OCI-LY1 (cell line): ENCODE data around the gene CHN1.

Experiments
- H2AFZ ChIP-seq: fragments of 200-600 bp; sonication (generic), shearing (Covaris generic); 2 replicates; pipeline ENCODE4 v1.6.0; 2014; ENCODE audit warnings: antibody characterized with exemption, mild to moderate bottlenecking, low read length
- H3F3A ChIP-seq: fragments of 200-600 bp; sonication (generic), shearing (Covaris generic); 2 replicates; pipeline ENCODE4 v1.6.0; 2014; ENCODE audit warnings: mild to moderate bottlenecking, antibody characterized with exemption, low read length, moderate library complexity; ENCODE audit not compliant: insufficient read depth
- H3K27ac ChIP-seq: fragments of 200-600 bp; sonication (generic); 2 replicates; pipeline ENCODE4 v1.5.1; 2014; ENCODE audit warnings: low read length, mixed run types, mild to moderate bottlenecking, low read depth; ENCODE audit not compliant: poor library complexity, severe bottlenecking
- H3K27me3 ChIP-seq: fragments of 200-600 bp; sonication (generic); 2 replicates; pipeline ENCODE4 v1.6.0; 2014; ENCODE audit warnings: antibody characterized with exemption, mild to moderate bottlenecking, low read length, moderate library complexity; ENCODE audit not compliant: insufficient read depth
- H3K36me3 ChIP-seq: fragments of 200-600 bp; sonication (generic); 2 replicates; pipeline ENCODE4 v1.6.1; 2014; ENCODE audit warnings: mild to moderate bottlenecking, antibody characterized with exemption, low read length, moderate library complexity, mixed read lengths; ENCODE audit not compliant: insufficient read depth
- H3K4me1 ChIP-seq: fragments of 200-600 bp; sonication (generic); 2 replicates; pipeline ENCODE4 v1.5.1; 2014; ENCODE audit warnings: mild to moderate bottlenecking, low read length, moderate library complexity; ENCODE audit not compliant: insufficient read depth, severe bottlenecking
- H3K4me2 ChIP-seq: fragments of 200-600 bp; sonication (generic), shearing (Covaris generic); 2 replicates; pipeline ENCODE4 v1.6.1; 2014; ENCODE audit warnings: low read length
- H3K4me3 ChIP-seq: fragments of 200-600 bp; sonication (generic); 2 replicates; pipeline ENCODE4 v1.5.1; 2014; ENCODE audit warnings: low read length, low read depth, mild to moderate bottlenecking, mixed read lengths; ENCODE audit not compliant: poor library complexity, severe bottlenecking
- H3K79me2 ChIP-seq: fragments of 200-600 bp; shearing (Covaris generic); 2 replicates; pipeline ENCODE4 v1.6.1; 2016; ENCODE audit warnings: mixed run types, low read length, mixed read lengths; ENCODE audit not compliant: insufficient read depth
- H3K9ac ChIP-seq: fragments of 200-600 bp; sonication (generic), shearing (Covaris generic); 2 replicates; pipeline ENCODE4 v1.6.1; 2014; ENCODE audit warnings: mild to moderate bottlenecking, low read length, mixed read lengths
- H3K9me2 ChIP-seq: fragments of 200-600 bp; sonication (generic), shearing (Covaris generic); 2 replicates; pipeline ENCODE4 v1.6.1; 2014; ENCODE audit warnings: low read depth, mild to moderate bottlenecking, low read length, mixed read lengths
- H3K9me3 ChIP-seq: fragments of 200-600 bp; shearing (Covaris generic); 2 replicates; pipeline ENCODE4 v1.6.1; 2014; ENCODE audit warnings: low read length, mixed read lengths
- H4K20me1 ChIP-seq: fragments of 200-600 bp; sonication (generic), shearing (Covaris generic); 2 replicates; pipeline ENCODE4 v1.6.0; 2016; ENCODE audit warnings: mild to moderate bottlenecking, low read length; ENCODE audit not compliant: insufficient read depth
- CTCF ChIP-seq: fragments of 200-600 bp; sonication (generic), shearing (Covaris generic); IDR thresholded peaks from 2 replicates; pipeline ENCODE4 v1.5.1; 2017; ENCODE audit warnings: mild to moderate bottlenecking, antibody characterized with exemption, low read length, moderate library complexity, mixed read lengths
- EZH2 ChIP-seq: fragments of 200-600 bp; sonication (generic), shearing (Covaris generic); IDR thresholded peaks from 2 replicates; pipeline ENCODE4 v1.8.0; 2017; ENCODE audit warnings: borderline replicate concordance, mixed run types, mild to moderate bottlenecking, antibody characterized with exemption, low read length, moderate library complexity, mixed read lengths

Gene CHN1

GRCh38 chr2:174996622-174997021 lies 8.6 kb downstream of the CHN1 start:
- Histone ChIP-seq H2AFZ (no peak overlapping the region), H3K4me3 (no peak overlapping the region), H3K27ac (no peak overlapping the region), H3K4me1 (no peaks in the 10 kb centered on the region), H3K79me2 (no peaks in the 10 kb centered on the region), H3K9me2 (no peaks in the 10 kb centered on the region), H3K4me2 (no peak overlapping the region), H3F3A (no peaks in the 10 kb centered on the region), H3K36me3 (no peaks in the 10 kb centered on the region), H3K9ac (no peak overlapping the region), H3K27me3 (no peaks in the 10 kb centered on the region), H4K20me1 (no peaks in the 10 kb centered on the region), H3K9me3 (no peaks in the 10 kb centered on the region)
- no peak for TF ChIP-seq EZH2
- no peak for TF ChIP-seq CTCF

GRCh38 chr2:174994381-174994780 lies 10.8 kb downstream of the CHN1 start:
- no peaks in the 10 kb centered on the region for H3F3A ChIP-seq
- H3K4me2 ChIP-seq = no peak overlapping the region
- H4K20me1 ChIP-seq = no peaks in the 10 kb centered on the region
- no peaks in the 10 kb centered on the region for H3K79me2 ChIP-seq
- H3K9me2 ChIP-seq = no peaks in the 10 kb centered on the region
- no peak overlapping the region for H3K27ac ChIP-seq
- no peaks in the 10 kb centered on the region for H3K27me3 ChIP-seq
- no peaks in the 10 kb centered on the region for H3K36me3 ChIP-seq
- no peaks in the 10 kb centered on the region for H3K4me1 ChIP-seq
- H3K9ac ChIP-seq = no peak overlapping the region
- H2AFZ ChIP-seq = no peak overlapping the region
- no peaks in the 10 kb centered on the region for H3K9me3 ChIP-seq
- H3K4me3 ChIP-seq = no peak overlapping the region
- TF ChIP-seq EZH2 (no peak), CTCF (no peak)

GRCh38 chr2:174992886-174993285 lies 12.3 kb downstream of the CHN1 start:
- Histone ChIP-seq H3K9me2 (no peaks in the 10 kb centered on the region), H4K20me1 (no peaks in the 10 kb centered on the region), H3K79me2 (no peaks in the 10 kb centered on the region), H2AFZ (no peak overlapping the region), H3K4me2 (no peak overlapping the region), H3K27ac (no peak overlapping the region), H3K4me3 (no peak overlapping the region), H3K36me3 (no peaks in the 10 kb centered on the region), H3F3A (no peaks in the 10 kb centered on the region), H3K9me3 (no peaks in the 10 kb centered on the region), H3K9ac (no peak overlapping the region), H3K27me3 (no peaks in the 10 kb centered on the region), H3K4me1 (no peaks in the 10 kb centered on the region)
- no peak for TF ChIP-seq EZH2
- TF ChIP-seq CTCF = no peak
